IPS-18c (cell line): ENCODE measurements around the gene GPR160.

ENCODE experiments used
- H3K4me3 ChIP-seq: 2 replicates; pipeline ENCODE4 v1.7.0; 2013; ENCODE audit warnings: low read depth, mild to moderate bottlenecking, low read length, moderate library complexity; ENCODE audit not compliant: insufficient read depth
- H3K9me3 ChIP-seq: one replicate; pipeline ENCODE4 v1.6.1; 2013; ENCODE audit warnings: mild to moderate bottlenecking, low read length, moderate library complexity; ENCODE audit not compliant: control insufficient read depth, insufficient read depth

Gene GPR160

DNA sequence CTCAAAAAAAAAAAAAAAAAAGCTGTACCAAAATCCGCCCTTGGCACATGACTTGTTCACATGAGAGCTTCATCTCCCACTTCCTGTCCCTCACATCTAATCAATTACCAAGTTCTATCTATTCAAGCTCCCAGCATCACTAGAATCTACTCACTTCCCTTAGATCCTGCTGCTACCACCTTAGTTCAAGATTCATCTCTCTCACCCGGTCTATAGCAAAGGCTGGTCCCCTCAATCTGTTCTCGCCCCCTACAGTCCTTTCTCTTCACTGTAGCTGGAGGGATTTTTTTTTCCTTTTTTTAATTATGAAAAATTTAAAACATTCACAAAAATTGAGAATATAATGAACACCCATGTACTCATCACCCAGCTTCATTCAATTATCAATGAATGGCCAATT is 16.7 kb upstream of the GPR160 start:
- H3K4me3 ChIP-seq: no peak overlapping the region
- H3K9me3 ChIP-seq: no peaks in the 10 kb centered on the region

DNA sequence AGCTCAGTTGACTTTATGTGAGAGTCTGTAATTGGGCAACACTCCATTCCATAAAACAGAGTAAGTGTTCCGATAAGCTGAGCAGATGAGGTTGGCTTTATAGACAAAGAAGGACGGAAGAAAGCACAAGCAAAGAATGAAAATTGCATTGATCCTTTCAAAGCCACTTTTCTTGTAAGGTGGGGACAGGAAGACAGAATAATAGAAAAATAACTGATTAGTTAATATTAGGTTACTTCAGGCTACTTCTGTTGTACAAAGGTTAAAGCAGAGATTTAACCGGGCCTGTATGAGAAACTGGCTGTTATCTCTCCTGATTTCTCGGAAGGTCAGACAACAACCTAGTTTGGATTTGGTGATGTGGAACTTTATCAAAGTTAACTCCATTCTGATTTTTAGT is 15.5 kb upstream of the GPR160 start:
- Histone ChIP-seq H3K9me3 (no peaks in the 10 kb centered on the region), H3K4me3 (no peak overlapping the region)

DNA sequence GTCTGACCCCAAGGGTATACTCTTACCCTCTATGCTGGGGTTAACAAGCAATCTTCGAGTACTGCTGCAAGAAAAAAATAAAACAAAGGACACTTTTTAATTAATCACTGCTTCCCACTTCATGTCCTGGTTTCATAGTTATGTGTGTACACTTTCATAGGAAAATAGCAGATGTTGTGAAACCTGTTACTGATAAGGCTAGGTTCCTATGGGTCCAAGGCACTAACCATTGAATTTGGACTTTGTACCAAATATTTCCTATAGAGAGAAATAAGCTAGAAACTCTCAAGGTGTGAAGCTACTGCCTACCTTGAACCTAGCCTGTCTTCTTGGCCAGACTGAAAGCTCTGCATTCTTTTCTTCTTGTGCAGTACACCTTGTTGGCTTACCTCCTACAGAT is 14.6 kb upstream of the GPR160 start:
- Histone ChIP-seq H3K9me3 (no peaks in the 10 kb centered on the region), H3K4me3 (no peak overlapping the region)

DNA sequence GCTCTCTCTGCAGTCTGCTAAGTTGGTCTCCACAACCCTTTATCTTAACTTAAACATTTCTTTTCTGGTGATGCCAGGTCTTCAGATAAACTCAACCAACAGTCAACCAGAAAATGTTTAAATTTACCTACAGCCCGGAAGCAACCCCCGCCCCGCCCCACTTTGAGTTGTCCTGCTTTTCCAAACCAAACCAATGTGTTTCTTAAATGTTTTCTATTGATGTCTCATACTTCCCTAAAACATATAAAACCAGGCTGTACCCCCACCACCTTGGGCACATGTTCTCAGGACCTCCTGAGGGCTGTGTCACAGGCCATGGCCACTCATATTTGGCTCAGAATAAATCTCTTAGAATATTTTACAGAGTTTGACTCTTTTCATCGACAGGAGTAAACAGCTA is 13.2 kb upstream of the GPR160 start:
- Histone ChIP-seq H3K9me3 (no peaks in the 10 kb centered on the region), H3K4me3 (no peak overlapping the region)

DNA sequence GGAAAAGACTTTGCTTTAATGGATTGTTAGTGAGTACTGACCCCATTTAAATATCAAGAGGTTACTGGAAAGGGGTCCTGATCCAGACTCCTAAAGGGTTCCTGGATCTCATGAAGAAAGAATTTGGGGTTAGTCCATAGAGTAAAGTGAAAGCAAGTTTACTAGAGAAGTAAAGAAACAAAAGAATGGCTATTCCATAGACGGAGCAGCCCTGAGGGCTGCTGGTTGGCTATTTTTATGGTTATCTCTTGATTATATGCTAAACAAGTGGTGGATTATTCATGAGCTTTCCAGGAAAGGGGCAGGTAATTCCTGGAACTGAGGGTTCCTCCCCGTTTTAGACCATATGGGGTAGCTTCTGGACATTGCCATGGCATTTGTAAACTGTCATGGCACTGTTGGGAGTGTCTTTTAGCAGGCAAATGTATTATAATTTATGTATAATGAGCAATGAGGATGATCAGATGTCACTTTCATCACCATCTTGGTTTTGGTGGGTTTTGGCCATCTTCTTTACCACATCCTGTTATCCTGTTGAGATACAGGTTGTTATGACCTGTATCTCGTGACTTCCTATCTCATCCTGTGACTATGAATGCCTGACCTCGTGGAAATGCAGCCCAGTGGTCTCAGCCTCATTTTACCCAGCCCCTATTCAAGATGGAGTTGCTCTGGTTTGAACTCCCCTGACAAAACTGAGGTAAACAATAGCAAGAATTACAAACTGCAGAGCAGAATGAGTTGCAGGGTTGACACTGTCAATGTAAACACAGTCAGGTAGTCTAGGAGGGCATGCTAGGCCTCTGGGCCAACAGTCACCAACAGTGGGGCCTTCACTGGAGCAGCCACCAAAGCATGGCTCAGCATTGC is 10.3 kb upstream of the GPR160 start:
- Histone ChIP-seq H3K9me3 (peaks cover 2% of the 10 kb centered on the region), H3K4me3 (no peak overlapping the region)

DNA sequence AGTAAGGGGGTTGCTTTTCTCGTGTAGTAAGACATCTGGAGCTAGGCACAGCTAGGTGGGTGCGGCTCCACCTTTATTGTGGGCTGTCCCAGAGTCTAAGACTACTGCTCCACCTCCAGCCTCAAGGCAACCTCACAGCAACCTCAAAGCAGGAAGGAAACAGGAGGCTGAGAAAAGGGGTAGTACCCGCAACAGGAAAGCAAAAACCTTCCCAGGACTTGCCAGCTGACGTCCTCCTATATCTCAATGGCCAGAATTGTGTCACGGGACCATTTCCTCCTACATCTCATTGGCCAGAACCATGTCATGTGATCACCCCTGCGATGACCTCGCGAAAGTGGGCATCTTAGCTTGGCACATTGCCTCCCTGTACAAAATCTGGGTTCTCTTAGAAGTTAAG is 4.3 kb upstream of the GPR160 start:
- Histone ChIP-seq H3K9me3 (peaks cover 2% of the 10 kb centered on the region), H3K4me3 (no peak overlapping the region)

DNA sequence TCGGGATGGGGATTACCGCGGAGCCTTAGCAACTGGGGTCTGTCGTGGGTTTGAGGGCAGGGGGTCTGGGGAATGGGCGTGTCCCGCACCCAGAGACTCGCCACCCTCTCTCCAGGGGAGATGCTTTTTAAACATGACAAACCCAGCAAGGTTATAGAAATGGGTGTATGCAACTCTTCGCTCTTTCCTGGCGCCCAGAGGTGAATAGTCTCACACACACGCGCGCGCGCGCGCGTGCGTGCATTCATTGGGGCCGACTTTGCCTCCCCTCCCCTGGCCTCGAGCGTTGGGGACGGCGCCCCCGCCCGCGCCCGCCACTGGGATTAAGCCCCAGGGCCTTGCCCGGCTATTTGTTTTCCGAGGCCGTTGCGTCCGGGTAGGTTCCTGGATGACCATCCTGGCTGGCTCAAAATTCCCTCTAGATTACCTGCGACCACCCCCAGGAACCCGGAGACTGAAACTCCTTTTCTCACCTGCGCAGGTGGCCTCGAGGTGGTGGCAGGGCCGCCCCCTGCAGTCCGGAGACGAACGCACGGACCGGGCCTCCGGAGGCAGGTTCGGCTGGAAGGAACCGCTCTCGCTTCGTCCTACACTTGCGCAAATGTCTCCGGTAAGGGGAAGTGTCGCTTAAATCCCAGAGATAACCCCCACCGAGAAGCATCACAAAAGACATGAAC is 777 bp downstream of the GPR160 start:
- H3K9me3 ChIP-seq: no peaks in the 10 kb centered on the region
- H3K4me3 ChIP-seq: peak overlapping the region; percentile 76

DNA sequence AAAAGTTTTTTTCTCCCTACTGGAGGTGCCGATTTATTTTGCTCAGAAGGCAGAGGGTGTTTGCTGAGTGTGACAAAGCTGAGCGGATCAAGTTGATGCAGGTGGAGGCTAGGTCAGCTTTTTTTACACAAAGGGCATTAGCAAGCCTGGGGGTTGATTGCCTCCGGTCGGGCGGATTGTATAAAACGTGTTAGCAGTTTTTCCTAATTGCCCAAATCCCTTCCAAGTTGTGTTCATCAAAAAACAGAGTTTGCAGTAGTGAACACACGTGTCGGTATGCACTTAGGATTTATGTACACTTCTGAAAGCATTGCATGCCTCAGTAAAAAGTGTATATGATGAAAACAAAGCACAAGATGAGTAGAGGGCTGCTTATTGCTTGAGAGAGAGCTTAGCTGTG is 2.6 kb downstream of the GPR160 start:
- Histone ChIP-seq H3K9me3 (no peaks in the 10 kb centered on the region), H3K4me3 (no peak overlapping the region)

DNA sequence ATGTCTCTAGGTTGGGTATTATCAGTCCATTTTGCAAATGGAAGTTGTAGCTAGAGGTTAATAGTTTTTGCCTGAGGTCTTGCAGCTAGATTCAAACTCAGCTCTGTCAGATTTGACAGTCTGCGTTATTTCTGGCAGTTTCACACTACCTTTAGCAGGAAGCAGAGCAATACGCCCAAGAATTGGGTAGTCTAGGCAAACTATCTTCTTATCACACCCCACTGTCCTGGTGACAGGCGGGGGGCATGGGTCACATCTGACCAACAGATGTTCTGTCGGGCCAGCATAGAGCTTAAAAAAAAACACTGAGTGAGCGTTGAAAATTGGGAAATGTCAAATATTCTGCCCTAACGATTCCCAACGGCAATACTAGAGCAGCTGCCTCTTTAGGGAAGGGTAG is 5.7 kb downstream of the GPR160 start:
- no peak overlapping the region for H3K4me3 ChIP-seq
- no peaks in the 10 kb centered on the region for H3K9me3 ChIP-seq

DNA sequence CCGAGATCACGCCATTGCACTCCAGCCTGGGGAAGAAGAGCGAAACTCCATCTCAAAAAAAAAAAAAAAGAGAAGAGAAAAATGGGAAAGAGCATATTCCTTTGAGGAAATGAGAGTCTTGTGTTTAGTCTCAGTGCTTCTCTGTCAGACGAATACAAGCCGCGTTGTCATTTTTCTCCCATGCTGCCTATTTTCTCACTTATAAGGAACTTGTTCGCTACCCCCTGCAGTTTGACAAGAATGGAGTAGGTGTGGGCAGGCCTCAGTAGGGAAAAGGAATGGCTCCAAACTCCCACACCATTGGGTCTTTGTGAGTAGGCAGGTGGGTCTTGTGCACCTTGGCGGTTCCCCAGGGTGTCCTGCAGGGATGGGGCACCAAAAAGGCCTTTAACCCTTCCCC is 6.5 kb downstream of the GPR160 start:
- Histone ChIP-seq H3K9me3 (no peaks in the 10 kb centered on the region), H3K4me3 (no peak overlapping the region)

DNA sequence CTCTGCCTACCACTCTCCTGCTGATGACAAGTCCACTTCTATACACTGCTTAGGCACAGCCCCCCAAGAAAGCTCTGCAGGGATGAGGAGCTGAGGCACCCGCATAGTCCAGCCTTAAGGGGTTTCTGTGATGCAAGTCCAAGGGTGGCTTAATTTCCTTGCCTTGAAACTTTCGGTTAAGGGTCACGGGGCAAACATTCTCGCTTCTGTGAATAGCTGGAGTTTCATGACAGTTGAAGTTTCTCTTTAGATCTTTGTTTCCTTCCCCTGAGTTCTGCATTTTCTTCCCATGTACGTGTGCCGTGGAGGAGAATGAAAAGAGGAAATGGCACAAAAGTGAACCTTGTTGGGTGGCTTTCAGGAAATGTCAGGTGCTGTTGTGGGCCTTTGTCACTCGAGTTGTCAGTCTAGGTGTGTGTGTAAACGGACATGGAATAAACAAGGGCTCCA is 7.0 kb downstream of the GPR160 start:
- Histone ChIP-seq H3K4me3 (no peak overlapping the region), H3K9me3 (no peaks in the 10 kb centered on the region)

DNA sequence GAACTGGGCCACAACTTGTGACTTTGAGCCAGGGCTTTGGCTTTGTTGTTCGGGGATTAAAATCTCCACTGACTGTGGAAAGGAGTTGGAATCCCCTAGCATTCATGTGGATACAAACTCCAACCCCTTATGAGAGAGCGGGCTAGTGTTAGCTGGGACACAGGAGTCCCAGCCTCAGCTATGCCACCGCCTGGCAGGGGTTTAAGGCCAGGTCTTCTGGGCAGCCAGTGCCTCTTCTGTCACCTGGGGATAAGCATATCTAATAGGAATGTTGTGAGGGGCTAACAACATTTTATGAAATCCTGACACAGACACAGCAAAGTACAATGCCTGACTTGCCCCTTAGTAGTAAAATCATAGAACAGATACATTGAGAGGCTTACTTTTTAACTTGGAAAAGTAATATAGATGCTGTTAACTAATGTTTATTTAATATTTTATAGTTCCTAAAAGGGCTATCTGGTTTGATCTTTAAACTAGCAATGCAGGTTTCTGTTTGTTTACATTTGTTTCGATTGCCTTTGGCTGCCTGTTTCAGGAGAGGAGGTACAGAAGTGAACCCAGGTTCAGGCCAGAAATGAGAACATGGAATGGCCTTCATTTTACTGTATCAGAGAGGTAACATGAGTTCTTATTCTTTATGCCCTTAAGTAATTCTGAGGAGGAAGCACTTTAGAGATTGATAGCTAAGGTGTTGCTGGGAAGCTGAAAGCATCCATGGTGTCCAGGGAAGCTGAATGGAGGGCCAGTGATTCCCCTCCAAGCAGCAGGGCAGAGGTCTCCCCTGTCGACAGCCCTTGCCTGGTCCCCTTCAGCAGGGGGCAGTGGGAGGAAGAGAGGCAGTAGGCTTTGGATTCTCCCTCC is 8.7 kb downstream of the GPR160 start:
- H3K4me3 ChIP-seq: no peak overlapping the region

DNA sequence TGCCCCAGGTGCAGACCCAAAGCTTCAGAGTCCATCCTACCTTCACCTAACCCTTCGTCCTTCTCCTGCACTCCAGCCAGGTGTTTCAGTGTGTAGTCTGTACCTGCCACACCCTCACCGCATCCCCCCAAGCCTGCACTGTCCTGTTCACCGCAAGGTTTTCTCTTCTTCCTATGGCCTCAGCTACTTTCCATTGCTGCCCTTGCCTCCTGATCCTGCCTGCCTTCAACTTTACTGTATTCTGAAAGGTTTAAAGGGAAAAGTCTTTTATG is 9.3 kb downstream of the GPR160 start:
- no peaks in the 10 kb centered on the region for H3K9me3 ChIP-seq
- no peak overlapping the region for H3K4me3 ChIP-seq

More for the DNA sequence above, 8.7 kb downstream of the GPR160 start:
- H3K9me3 ChIP-seq: no peaks in the 10 kb centered on the region

DNA sequence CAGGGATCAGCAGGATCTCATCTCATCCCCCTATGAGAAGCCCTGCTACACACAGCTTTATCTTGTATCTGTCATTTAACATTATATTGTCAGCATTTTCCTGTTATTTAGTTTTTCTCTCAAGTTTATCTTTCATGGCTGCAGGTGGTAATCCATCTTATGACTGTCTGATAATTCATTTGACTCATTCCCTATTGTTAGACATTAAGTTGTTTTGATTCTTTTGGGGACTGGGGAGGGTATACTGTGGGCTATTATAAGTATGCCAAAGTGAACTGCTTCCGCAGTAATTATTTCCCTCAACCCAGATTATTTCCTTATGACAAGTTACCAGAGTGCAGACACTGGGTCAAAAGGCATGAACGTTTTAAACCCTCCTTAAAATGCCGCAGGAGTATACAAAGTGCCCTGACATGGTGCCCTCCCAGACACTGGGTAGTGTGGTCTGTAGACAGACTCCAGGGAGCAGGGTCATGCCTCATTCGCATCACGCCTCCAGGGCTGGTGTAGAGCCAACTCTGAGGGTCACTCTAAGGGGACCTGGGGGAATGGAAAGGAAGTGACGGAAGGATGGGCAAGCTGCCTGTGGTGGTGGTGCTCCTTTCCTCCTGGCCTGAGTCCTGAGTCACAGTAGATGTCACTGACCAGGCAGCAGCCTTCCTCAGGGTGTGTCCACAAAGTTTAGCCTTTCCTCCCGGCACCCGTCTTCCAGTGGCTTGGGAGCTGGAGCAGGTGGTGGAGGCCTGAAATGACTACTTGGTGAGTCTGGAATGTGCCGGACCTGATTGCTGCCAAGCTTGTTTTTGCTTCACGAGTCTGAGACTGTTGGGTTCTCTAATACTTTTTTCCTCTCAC is 11.6 kb downstream of the GPR160 start:
- Histone ChIP-seq H3K9me3 (no peaks in the 10 kb centered on the region), H3K4me3 (no peak overlapping the region)

DNA sequence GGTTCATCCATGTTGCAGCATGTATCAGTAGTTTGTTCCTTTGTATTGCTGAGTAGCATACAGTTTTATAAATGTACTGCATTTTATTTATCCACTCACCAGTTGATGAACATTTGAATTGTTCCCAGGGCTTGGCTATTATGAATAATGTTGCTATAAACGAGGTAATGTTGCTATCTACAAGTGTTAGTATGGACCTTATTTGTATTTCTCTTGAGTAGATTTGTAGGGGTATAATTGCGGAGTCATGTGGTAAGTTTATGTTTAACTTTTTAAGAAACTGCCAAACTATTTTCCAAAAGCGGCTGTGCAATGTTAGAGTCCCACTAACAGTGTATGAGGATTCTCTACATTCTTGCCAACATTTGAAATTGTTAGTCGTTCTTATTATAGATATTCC is 13.0 kb downstream of the GPR160 start:
- H3K4me3 ChIP-seq: no peak overlapping the region

DNA sequence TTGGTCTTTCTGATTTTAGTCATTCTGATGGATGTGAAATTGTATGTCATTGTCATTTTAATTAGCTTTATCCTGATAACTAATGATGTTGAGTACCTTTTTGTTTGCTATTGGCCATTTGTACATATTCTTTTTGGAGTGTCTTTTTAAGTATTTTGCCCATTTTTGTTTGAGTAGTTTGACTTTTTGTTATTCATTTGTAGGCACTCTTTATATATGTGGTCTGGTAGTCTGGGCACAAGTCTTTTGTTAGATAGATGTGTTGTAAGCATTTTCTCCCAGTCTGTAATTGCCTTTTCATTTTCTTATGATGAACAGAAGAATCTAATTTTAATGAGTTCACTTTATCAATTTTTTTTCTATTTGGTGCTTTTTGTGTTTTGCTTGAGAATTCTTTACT is 14.6 kb downstream of the GPR160 start:
- H3K4me3 ChIP-seq: no peak overlapping the region
- H3K9me3 ChIP-seq: no peaks in the 10 kb centered on the region

More for the DNA sequence above, 13.0 kb downstream of the GPR160 start:
- no peaks in the 10 kb centered on the region for H3K9me3 ChIP-seq

DNA sequence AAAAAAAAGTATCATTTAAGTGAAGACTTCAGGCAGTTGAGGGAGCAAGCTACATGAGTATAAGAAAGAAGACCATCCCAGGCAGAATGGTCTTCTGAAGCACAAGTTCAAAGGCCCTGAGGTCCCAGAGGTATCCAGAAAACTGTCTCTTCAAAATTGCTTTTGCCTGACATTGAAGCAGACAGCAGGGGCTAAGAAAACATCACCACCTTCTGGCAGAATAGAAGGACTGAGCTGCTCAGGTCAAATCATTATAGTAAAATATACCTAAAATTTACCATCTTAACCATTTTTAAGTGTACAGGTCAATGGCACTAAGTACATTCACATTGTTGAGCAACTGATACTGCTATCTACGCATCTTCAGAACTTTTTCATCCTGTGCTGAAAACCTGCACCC is 16.4 kb downstream of the GPR160 start:
- H3K4me3 ChIP-seq: no peak overlapping the region

More for the DNA sequence above, 16.4 kb downstream of the GPR160 start:
- no peaks in the 10 kb centered on the region for H3K9me3 ChIP-seq
